ENCODE data around the gene HELZ. TPM values are rescaled to one million over a fixed set of nuclear protein-coding genes. Genes with fewer than 3 reads are reported as not detected.
A peak's percentile ranks its signal among the peaks of the same experiment; 100 is the strongest.

The HELZ gene
- total and polyA plus RNA-seq, 2 donors from 2014 or later: 2.8 to 58.8 TPM

DNA sequence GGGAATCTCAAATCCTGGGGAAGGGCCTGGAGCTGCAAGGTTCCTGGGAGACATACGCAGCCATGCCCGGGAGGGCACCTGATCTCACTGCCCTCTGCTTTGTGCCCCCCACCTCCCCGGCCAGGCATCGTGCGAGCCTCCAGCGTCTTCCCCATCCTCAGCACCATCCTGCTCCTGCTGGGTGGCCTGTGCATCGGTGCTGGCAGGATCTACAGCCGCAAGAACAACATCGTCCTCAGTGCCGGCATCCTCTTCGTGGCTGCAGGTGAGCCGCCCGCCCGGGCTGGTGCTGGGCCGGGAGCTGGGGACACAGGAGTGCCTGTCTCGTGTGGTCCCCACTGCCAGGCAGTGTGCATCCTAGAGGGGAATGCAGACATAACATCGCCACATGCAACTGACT lies 220.3 kb downstream of the HELZ start:
- no peak for TF ChIP-seq CTCF (IDR thresholded peaks at IDR 0.05; ENCODE audit: borderline replicate concordance, extremely low read depth, insufficient read depth)
- intact Hi-C loops (cut with DNase I): no loop called here
- no peak for FAIRE-seq
- DNase-seq: peak in 1 of 5 donors; percentile 48
- Histone ChIP-seq H3K36me3 (ENCODE audit: control insufficient read depth in 2 of 3, insufficient read depth in 3 of 3, low read length in 3 of 3) (no peaks in the 10 kb centered on the region), H3K27me3 (ENCODE audit: control insufficient read depth, insufficient read depth, low read length) (no peaks in the 10 kb centered on the region), H3K9me3 (ENCODE audit: control insufficient read depth in 2 of 3, insufficient read depth in 1 of 3, low read length in 3 of 3) (no peaks in the 10 kb centered on the region), H3K27ac (ENCODE audit: low read depth in 2 of 2, low read length in 2 of 2) (no peak overlapping the region), H3K9ac (ENCODE audit: low read length in 3 of 3) (no peak overlapping the region), H3K4me1 (ENCODE audit: control insufficient read depth in 2 of 3, insufficient read depth in 2 of 3, low read depth in 1 of 3, low read length in 3 of 3) (no peaks in the 10 kb centered on the region), H3K4me3 (ENCODE audit: low read length in 3 of 3) (no peak overlapping the region)

GRCh38 chr17:67022451-67022810 lies 222.6 kb downstream of the HELZ start:
- Histone ChIP-seq H3K4me1 (ENCODE audit: control insufficient read depth in 2 of 3, insufficient read depth in 2 of 3, low read depth in 1 of 3, low read length in 3 of 3) (no peaks in the 10 kb centered on the region), H3K9ac (ENCODE audit: low read length in 3 of 3) (no peak overlapping the region), H3K36me3 (ENCODE audit: control insufficient read depth in 2 of 3, insufficient read depth in 3 of 3, low read length in 3 of 3) (no peaks in the 10 kb centered on the region), H3K9me3 (ENCODE audit: control insufficient read depth in 2 of 3, insufficient read depth in 1 of 3, low read length in 3 of 3) (no peaks in the 10 kb centered on the region), H3K4me3 (ENCODE audit: low read length in 3 of 3) (no peak overlapping the region), H3K27me3 (ENCODE audit: control insufficient read depth, insufficient read depth, low read length) (no peaks in the 10 kb centered on the region), H3K27ac (ENCODE audit: low read depth in 2 of 2, low read length in 2 of 2) (no peak overlapping the region)
- intact Hi-C loops (cut with DNase I): no loop called here
- no peak for FAIRE-seq
- no peak for DNase-seq
- TF ChIP-seq CTCF (IDR thresholded peaks at IDR 0.05; ENCODE audit: borderline replicate concordance, extremely low read depth, insufficient read depth): no peak

GRCh38 chr17:67021743-67022450 lies 223.1 kb downstream of the HELZ start:
- FAIRE-seq: no peak
- no peaks in the 10 kb centered on the region for H3K36me3 ChIP-seq (ENCODE audit: control insufficient read depth in 2 of 3, insufficient read depth in 3 of 3, low read length in 3 of 3)
- no peaks in the 10 kb centered on the region for H3K27me3 ChIP-seq (ENCODE audit: control insufficient read depth, insufficient read depth, low read length)
- H3K9ac ChIP-seq (ENCODE audit: low read length in 3 of 3): no peak overlapping the region
- no peak for TF ChIP-seq CTCF (IDR thresholded peaks at IDR 0.05; ENCODE audit: borderline replicate concordance, extremely low read depth, insufficient read depth)
- H3K4me3 ChIP-seq (ENCODE audit: low read length in 3 of 3): no peak overlapping the region
- H3K27ac ChIP-seq (ENCODE audit: low read depth in 2 of 2, low read length in 2 of 2): no peak overlapping the region
- H3K4me1 ChIP-seq (ENCODE audit: control insufficient read depth in 2 of 3, insufficient read depth in 2 of 3, low read depth in 1 of 3, low read length in 3 of 3): no peaks in the 10 kb centered on the region
- no peaks in the 10 kb centered on the region for H3K9me3 ChIP-seq (ENCODE audit: control insufficient read depth in 2 of 3, insufficient read depth in 1 of 3, low read length in 3 of 3)
- intact Hi-C loops (cut with DNase I): no loop called here
- no peak for DNase-seq

DNA sequence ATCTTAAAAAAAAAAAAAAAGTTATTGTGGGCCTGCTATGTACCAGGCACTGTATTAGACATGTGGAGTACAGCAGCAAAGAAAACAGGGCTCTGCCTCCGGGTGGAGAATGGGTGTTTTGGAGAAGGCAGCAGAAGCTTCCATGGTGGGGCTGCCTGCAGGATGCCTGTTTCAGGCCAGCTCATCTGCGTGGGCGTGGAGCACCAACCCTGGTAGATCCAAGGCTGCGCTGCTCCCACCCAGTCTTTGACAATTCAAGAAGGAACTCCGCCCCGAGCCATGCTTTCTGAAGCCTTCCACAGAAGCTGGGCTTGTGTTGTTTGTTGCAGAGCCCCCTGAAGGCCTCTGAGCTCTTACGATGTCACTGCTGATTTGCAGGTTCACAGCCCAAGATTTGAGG lies 223.8 kb downstream of the HELZ start:
- no peak for TF ChIP-seq CTCF (IDR thresholded peaks at IDR 0.05; ENCODE audit: borderline replicate concordance, extremely low read depth, insufficient read depth)
- intact Hi-C loops (cut with DNase I): no loop called here
- Histone ChIP-seq H3K27ac (ENCODE audit: low read depth in 2 of 2, low read length in 2 of 2) (no peak overlapping the region), H3K36me3 (ENCODE audit: control insufficient read depth in 2 of 3, insufficient read depth in 3 of 3, low read length in 3 of 3) (no peaks in the 10 kb centered on the region), H3K9ac (ENCODE audit: low read length in 3 of 3) (no peak overlapping the region), H3K4me1 (ENCODE audit: control insufficient read depth in 2 of 3, insufficient read depth in 2 of 3, low read depth in 1 of 3, low read length in 3 of 3) (no peaks in the 10 kb centered on the region), H3K4me3 (ENCODE audit: low read length in 3 of 3) (no peak overlapping the region), H3K27me3 (ENCODE audit: control insufficient read depth, insufficient read depth, low read length) (no peaks in the 10 kb centered on the region), H3K9me3 (ENCODE audit: control insufficient read depth in 2 of 3, insufficient read depth in 1 of 3, low read length in 3 of 3) (no peaks in the 10 kb centered on the region)
- FAIRE-seq (no peak), DNase-seq (no peak)

Measured in kidney (tissue), 14 donors.